Muscle of back (tissue), 11 donors: Measurements from ENCODE around the gene ACAA2. TPM values are rescaled to one million over a fixed set of nuclear protein-coding genes. Genes with fewer than 3 reads are reported as not detected.

Source experiments
- DNase-seq, 3 donors: peaks; one replicate each; pipeline versions ENCODE4 v3.0.0 to v3.0.0-alpha.2; 2013
- polyA plus RNA-seq, 10 donors: library from polyadenylated mRNA; unstranded; fragments of 120-200 nt; gene quantifications; one replicate each; pipeline ENCODE4 v1.2.1, GENCODE V29; 2013; ENCODE audit not compliant: insufficient read length in 10 of 10

Gene ACAA2
- polyA plus RNA-seq, 10 donors: 62.7 to 83.2 (median 77.2) TPM

GRCh38 chr18:49745045-49746014, 68.0 kb downstream of the ACAA2 start:
- no peak for DNase-seq

GRCh38 chr18:49744376-49745008, 68.8 kb downstream of the ACAA2 start:
- no peak for DNase-seq

DNA sequence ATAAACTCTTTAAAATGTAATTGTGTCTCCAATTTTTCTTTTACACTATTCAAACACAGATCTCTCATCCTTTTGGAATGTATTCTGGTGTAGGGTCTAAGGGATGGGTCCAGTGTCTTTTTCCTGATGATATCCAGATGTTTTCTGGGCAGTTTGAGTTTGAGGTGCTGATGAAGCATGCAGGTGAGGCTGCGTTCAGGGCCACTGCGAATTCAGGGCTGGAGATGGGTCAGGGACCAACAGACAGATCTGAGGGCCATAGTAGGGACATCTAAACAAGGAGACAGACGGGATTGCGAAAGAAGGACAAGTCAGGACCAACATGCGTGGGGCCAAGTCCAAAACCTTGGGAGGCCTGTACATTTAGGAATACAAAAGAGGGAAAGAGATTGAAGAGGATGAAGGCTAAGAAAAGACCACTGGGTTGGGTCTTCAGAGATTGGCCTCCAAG, 70.2 kb downstream of the ACAA2 start:
- DNase-seq: peak in 2 of 3 donors; percentile 27 to 46

DNA sequence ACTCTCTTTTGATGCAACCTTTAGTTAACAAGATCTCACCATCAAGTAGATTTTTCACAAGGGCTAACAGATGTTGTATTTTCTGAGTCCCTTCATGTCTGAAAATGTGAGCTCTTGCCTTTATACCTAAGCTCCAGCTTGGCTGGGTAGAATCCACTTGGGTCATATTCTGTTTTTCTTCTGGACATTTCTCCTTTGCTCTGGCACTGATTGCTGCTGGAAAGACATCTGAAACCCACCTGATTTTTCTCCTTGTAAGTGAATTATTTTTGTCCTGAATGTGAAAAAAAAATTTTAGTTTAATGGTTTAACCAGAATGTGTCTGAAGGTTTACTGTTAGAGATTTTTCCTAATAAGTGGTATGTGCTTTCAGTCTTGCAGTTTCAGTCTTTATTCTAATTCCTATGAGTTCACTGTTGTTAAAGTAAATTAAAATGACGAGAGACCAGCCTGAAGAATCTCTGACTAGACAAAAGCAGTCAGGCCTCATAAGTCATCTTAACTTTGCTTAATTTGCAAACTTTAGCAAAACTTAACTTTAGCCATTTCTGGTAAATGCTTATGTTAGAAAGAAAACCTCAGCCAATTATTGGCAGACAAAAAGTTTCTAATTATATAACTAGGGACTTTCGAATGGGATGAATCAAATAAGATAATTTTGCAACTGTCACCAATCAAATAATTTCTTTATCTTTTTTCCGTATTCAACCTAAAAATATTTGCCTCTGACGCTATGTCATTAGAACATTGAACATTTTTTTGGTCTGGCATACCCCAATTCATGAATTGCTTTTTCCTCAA, 70.8 kb downstream of the ACAA2 start:
- DNase-seq: peak; percentile 55 to 66 (median 61)

DNA sequence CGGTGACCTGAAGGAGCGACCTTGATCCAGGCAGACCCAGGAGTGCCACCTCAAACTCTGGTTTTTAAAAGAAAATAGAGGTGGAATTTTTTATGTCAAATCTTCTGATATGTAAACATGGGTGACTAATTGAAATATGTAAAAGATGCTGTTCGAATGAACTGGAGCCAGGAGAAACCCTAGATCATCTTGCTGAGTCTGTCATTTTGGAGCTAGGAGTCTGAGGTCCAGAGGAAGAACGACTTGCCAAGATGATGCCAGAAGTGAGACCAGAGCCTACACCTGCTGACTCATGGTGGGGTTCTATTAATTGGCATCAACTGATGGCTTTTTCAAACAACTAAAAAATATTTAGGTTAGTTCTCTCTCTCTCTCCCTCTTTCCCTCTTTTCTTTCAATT, 74.1 kb downstream of the ACAA2 start:
- no peak for DNase-seq

DNA sequence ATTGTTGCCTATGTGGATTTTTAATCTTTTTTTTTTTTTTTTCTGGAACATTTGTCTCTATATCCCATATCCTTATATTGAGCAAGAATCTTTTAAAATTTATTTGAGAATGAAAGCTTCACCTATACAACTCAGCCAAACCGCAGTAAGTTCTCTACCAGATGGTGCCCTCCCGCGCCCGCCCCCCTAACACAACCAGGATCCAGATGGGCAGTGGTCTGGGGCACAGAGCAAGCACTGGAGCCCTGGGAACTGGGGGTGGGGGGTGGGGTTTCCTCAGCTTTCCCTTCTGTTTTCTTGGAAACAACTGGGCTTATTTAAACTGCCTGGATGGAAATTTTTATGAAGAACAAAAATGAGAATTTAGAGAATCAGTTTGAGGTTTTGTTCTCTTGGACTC, 74.6 kb downstream of the ACAA2 start:
- DNase-seq: peak in 2 of 3 donors; percentile 30 to 57

- DNase-seq: no peak
Observed at GRCh38 chr18:49734836-49735235, 78.5 kb downstream of the ACAA2 start.

- no peak for DNase-seq
Observed at GRCh38 chr18:49733896-49734585, 79.3 kb downstream of the ACAA2 start.

- no peak for DNase-seq
Observed at GRCh38 chr18:49733321-49733720, 80.0 kb downstream of the ACAA2 start.
